Fibroblast of lung (primary cell): ENCODE results near the gene KRT23.

Experiments used
- CTCF ChIP-seq, 2 donors: IDR thresholded peaks in 1 of 2; conservative IDR thresholded peaks in 1 of 2; 1 replicate in 1 of 2; 2 replicates in 1 of 2; pipeline ENCODE4 v1.5.1; 2011 to 2012; ENCODE audit warnings: low read length in 2 of 2, control low read depth in 1 of 2, inconsistent platforms in 1 of 2, low read depth in 1 of 2, mild to moderate bottlenecking in 1 of 2
- EZH2 ChIP-seq: IDR thresholded peaks from 2 replicates; pipeline ENCODE4 v1.5.1; 2012; ENCODE audit warnings: low read length, control low read depth, mild to moderate bottlenecking; ENCODE audit errors: missing control alignments

- TF ChIP-seq CTCF (conservative IDR thresholded peaks at IDR 0.05 in 1 of 2, IDR thresholded peaks at IDR 0.05 in 1 of 2; ENCODE audit: low read depth in 1 of 2, low read length in 2 of 2) (no peak), EZH2 (no peak)
Measured at GRCh38 chr17:40938981-40939380, 1.5 kb upstream of the KRT23 start.
